GM19372 (cell line): ENCODE results near the gene IFI6.
A peak's percentile ranks its signal among the peaks of the same experiment; 100 is the strongest.
"Not testable (repeated sequence)": the region's sequence is repeated elsewhere in the genome, so short reads cannot be mapped to it uniquely, and the experiment has no call there.

Experiments used
- ATAC-seq: cut with Tn5 transposase; IDR thresholded peaks from one replicate; pipeline ENCODE4 v1.9.1; 2021; ENCODE audit warnings: mild to moderate bottlenecking, low read depth, moderate library complexity; ENCODE audit not compliant: unreplicated experiment

Gene IFI6

GRCh38 chr1:27652111-27652864 lies 19.7 kb downstream of the IFI6 start:
- no peak for ATAC-seq

DNA sequence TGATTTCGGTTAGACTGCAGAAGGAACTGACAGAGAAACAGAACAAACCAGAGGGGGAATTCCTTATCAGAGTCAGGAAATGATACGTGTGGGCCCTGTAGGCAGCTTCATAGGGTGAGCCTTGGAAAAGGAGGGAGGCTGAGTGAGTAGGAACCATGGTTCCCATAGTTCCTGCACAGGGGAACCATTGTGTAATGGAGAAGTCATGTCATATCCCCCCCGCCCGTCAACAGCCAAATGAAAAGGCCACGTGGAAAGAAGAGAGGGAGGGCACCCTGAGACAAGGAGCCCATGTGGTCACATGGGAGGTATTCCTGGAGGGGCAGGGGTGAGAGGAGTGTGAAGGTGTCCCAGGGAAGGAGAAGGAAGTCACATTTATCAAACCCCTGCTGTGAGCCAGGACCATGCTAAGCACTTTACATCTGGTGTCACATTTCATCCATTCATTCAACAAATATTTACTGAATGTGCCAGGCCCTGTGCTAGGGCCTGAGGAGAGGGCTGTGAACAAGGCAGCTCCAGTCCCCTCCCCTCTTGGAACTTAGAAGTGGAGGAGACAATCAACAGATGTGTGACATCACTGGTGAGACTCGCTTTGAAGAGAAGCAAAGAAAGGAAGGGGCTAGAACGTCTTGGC lies 21.3 kb downstream of the IFI6 start:
- no peak for ATAC-seq

- no peak for ATAC-seq
Observed at GRCh38 chr1:27650171-27650538, 21.8 kb downstream of the IFI6 start.

- no peak for ATAC-seq
Observed at GRCh38 chr1:27649306-27649635, 22.7 kb downstream of the IFI6 start.

- no peak for ATAC-seq
Observed at GRCh38 chr1:27648602-27649305, 23.2 kb downstream of the IFI6 start.

DNA sequence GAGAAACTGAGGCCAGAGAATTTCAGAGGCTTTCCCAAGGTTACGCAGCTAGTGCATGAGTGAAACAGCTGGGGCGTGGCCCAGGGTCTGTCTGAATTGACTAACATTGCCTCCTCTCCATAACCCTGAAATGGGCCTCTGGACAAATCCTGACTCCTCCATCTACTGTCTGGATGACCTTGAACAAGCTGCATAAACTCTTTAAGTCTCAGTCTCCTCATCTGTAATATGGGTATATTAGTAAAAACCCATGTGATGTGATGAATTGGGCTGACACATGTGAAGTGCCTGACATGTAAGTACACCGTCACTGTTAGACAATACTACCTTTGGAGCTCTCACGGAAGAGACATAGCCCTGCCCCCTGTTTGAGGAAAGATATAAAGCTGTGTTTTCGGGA lies 24.7 kb downstream of the IFI6 start:
- ATAC-seq = no peak

DNA sequence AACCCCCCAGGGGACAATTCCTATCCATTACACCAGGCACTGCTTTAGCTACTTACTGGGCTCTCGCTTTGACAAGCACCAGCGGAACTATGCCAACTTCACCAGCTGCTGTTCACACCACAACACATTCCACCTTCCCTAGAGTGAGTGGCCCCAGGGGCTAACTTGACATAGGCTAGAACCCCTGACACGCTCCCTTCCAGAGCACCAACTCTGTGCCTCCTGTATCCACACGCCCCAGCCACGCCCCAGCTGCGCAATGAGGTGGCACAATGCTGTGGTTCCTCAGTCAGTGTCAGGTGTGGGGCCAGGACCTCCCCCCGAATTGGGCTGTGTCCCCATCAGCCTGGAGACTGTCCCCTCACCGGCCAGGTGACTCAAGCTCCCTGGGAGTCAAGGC lies 25.3 kb downstream of the IFI6 start:
- ATAC-seq = no peak

- no peak for ATAC-seq
Observed at GRCh38 chr1:27645071-27645415, 26.9 kb downstream of the IFI6 start.

GRCh38 chr1:27644369-27645070 lies 27.5 kb downstream of the IFI6 start:
- ATAC-seq = no peak

DNA sequence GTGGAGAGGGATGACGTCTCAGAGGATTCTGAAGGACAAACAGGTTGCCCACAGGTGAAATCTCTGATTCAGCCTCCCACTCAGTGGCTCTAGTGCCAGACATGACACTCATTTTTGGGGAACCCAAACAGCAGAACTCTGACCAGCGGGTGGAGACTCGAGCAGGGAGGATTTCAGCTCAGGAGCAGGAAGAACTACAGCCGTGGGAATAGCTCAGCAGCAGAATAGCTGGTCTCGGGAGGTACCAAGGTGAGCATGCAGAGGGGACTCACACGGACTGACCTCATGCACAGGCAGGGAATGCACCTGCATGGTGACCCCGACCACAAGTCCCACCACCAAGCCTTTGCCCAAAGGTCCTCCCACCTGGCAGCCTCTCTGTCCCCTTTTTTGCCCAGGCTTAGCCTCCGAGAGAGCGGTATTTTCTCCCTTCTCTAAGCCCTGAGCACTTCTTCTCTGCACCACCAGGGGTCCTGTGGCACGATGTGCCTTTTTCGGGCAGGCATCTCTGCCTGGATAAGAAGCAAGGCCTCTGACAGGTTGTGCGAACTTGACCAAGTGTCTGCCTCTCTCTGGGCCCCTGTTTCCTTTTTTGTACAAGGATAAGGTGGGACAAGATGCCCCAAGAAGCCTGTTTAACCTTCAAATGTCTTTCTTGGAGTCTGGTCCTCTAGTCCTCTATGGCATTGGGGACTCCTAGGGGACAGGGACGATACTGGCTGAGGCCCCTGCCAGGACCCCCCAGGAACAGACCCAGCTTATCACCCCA lies 28.2 kb downstream of the IFI6 start:
- ATAC-seq = peak; percentile 70

GRCh38 chr1:27640514-27640913 lies 31.5 kb downstream of the IFI6 start:
- ATAC-seq = not testable (repeated sequence)

- ATAC-seq = no peak
Observed at GRCh38 chr1:27638805-27639204, 33.2 kb downstream of the IFI6 start.

DNA sequence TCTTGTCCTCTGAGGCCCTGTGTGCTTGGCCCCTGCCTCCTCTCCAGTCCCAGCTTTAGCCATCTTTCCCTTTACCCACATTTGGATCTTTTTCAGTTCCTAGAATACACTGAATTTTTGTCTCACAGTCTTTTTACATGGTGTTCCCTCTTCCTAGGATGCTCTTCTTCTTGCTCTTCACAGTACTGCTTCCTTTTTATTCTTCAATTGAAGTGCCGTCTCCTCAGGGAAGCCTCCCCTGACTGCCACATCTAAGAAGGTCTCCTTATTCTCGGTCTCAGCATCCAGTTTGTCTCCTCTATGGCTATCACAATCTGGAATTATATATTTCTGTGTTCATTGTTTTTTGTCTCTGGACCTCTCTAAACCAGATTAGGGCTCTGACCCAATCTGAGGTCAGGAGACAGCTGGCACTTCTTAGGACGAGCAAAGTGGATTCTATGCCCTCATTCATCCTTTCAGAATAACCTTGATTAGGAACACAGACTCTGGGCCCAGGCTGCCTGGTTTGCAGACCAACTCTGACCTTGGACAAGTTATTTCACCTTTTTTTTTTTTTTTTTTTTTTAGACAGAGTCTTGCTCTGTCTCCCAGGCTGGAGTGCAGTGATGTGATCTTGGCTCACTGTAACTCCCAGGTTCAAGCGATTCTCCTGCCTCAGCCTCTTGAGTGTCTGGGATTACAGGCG lies 33.8 kb downstream of the IFI6 start:
- no peak for ATAC-seq

DNA sequence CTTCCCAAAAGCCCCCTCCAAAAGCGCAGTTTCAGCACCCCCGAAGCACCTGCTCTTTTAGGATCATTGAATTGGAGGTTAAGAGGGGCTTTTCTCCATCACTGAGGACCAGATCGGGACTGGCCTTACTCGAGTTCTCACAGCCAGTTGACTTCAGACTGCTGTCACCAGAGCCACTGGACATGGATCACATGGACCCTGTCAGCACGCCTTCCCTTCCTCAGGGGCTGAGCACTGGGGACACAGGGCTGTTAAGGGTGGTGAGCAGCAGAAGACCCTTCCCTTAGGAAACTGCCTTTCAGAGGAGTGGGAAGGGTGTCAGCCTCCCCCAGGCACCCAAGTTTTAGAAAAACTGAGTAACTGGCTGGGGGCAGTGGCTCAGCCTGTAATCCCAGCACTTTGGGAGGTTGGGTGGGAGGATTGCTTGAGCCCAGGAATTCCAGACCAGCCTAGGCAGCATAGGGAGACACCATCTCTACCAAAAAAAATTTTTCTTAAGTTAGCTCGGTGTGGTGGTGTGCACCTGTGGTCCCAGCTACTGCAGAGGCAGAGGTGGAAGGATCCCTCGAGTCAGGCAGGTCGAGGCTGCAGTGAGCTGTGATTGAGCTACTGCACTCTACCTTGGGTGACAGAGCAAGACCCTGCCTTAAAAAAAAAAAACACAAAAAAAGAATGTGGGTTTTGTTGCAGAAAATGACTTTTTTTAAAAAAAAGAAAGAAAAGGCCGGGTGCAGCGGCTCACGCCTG lies 36.4 kb downstream of the IFI6 start:
- no peak for ATAC-seq

DNA sequence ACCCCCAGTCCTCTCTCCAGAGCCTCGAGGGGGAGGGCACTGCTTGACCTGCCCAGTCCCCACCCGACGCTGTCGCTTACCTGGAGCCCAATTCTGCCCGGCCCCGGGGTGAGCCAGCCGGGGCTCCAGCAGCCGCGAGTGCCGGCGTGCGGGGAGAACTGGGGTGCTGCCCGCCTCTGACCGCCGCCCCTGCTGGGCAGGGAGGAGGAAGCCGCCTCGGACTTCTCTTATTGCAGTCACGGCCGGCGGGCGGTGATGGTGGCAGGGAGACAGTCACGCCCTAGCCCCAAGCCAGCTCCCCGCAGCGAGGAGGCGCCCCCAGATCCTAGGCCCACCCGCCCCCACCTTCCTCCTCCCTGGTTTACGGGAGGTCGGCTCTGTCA lies 37.0 kb downstream of the IFI6 start, which contains the start of gene FGR:
TSS of gene FGR (minus strand) at position 201 of the 383 bp plus-strand sequence. CDS start 11,269 bp downstream, outside the sequence.
- ATAC-seq = no peak

GRCh38 chr1:27634177-27634984 lies 37.6 kb downstream of the IFI6 start:
- ATAC-seq = no peak

GRCh38 chr1:27633640-27634176 lies 38.3 kb downstream of the IFI6 start:
- ATAC-seq = no peak

DNA sequence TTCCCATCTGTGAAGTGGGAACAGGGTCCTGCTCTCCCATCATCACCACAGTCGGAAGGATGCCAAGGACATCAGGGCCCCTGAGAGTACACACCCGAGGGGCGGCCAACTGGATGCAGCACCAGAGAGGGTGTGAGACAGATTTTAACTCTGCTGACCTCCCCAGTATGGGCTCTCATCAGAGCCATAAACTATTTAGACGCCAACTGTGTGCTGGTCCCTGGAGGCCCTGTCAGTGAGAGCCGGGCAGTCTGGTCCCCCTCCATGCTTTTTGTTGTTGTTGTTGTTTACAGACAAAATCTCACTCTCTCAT lies 38.7 kb downstream of the IFI6 start:
- ATAC-seq = no peak
